LNCAP (cell line): ENCODE measurements around the gene KIRREL3.
A peak's percentile ranks its signal among the peaks of the same experiment; 100 is the strongest.

ENCODE experiments used
- CTCF ChIP-seq: fragments of 450-650 bp; IDR thresholded peaks from 2 replicates; pipeline ENCODE4 v1.5.1; 2017; ENCODE audit warnings: mild to moderate bottlenecking

KIRREL3 gene

DNA sequence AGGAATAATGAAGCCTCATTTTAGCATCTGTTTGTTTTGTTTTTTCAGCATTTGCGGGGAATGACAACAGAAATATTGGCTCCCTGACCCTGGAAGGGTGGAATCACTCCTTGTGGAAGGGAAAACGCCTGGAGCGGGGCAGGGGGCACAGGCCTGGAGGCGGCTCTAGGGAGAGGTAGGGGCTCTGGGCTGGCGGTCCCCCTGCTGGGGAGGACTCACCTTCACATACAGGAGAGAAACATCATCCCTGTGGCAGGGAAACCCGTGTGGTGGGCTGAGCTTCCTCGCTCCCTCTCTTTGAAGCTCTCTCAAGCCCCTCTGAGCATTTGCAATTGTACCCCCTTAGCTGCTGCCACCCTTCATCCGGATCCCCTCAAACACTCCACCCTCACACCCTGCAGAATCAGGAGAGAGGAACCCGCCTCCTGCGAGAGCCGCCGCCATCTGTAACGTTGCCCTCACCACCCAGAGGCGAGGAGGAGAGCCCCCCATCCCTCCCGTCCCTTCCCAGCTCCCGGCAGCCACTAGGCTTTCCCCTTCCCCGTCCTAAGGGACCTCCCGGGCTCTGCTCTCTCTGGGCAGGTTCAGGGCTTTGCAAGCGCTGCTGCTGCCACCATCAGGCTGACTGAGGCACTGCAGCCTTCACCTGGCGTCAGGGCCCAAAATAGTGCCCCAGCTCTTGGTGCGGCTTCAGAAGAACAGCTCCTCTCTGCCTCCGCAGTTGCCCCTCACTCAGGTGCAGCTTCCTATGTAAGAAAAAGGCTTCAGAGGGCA is 10.4 kb downstream of the KIRREL3 start:
- peak; percentile 96 for TF ChIP-seq CTCF

GRCh38 chr11:126988655-126989054 is 11.9 kb downstream of the KIRREL3 start:
- TF ChIP-seq CTCF = no peak

DNA sequence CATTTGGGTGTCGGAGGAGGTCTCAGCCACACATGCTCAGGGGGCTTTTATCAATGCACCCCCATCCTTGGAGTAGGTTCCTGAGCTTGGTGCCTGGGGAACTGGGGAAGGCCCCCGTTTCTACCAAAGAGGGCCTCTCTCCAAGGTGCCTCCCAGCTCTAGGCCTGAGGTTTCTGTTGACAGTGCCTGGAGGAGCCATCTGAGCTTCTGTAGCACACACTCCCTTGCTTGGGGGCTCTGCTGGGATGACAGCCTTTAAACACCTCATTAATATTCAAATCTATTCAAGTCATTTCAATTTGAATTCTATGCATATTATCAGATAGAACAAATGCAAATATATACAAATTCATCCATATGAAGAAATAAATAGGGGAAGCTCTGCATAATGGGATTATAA is 18.9 kb downstream of the KIRREL3 start:
- TF ChIP-seq CTCF = no peak

DNA sequence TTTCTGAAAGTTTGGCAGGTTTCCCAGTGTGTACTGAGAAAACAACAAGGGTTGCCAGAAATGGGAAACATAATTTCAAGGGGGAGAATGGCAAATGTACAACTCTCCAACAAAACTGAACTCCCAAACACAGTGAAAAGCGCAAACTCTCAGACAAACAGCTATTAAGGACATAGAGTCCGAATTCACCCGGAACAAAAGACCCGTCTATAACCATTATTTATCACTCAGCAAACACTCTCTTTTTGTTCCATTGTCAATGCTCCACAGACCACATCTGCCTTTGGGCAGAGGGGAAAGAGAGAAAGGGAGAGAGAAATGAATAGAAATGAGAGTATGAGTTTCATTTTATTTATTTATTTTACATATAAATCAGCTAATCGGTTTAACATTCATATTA is 21.7 kb downstream of the KIRREL3 start:
- TF ChIP-seq CTCF = no peak

DNA sequence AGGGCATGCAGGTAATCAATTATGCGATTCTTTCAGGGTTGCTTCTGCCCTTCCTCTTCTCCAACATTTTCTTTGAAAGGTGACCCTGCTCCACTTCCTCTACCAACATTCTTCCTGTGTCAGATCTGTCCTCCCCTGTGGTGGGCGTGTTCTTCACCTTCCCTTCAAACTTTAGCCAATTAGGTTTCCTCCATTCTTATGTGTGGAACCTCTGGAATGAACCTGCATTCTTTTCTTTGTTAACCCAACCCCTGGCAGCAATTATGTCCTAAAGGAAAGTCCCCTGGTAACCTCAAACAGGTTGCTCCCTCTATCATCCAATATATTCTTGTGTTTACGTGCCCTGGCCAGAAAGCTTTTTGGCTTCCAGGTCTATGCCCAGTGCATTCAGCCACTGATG is 22.4 kb downstream of the KIRREL3 start:
- TF ChIP-seq CTCF = no peak

DNA sequence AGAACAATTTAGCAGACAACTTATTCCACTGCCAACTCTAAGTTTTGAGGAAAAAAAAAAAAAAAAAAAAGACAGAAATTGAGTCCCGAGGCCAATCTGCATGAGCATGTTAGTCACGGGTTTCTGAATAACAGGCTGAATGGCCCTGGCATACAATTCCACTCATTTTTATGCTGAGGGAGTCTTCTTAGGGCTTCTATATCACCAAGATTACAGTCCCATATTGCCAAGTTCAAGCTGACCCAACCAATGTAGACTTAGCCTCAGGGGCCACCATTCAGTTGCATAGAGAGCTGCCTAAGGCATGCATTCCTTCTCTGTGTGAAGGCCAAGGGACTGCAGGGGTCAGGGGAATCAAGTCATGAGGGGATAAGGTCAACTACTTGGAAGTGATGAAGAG is 27.5 kb downstream of the KIRREL3 start:
- no peak for TF ChIP-seq CTCF

- TF ChIP-seq CTCF = no peak
These were observed 29.3 kb downstream of the KIRREL3 start for GRCh38 chr11:126971305-126971704.
